ENCODE results near the gene INTS2.

INTS2 gene

GRCh38 chr17:61884864-61885263 lies 42.9 kb downstream of the INTS2 start:
- H3K36me3 ChIP-seq (ENCODE audit: low read length), result peaks cover 9% of the 10 kb centered on the region; the same call in 1 of the 2 replicates
- no peak overlapping the region for H3K27ac ChIP-seq (ENCODE audit: low read depth, low read length)
- H3K9ac ChIP-seq (ENCODE audit: low read length), result no peak overlapping the region
- H3F3A ChIP-seq (ENCODE audit: insufficient read depth), result no peaks in the 10 kb centered on the region
- H3K9me3 ChIP-seq (ENCODE audit: insufficient read depth, low read length), result no peaks in the 10 kb centered on the region
- no peak overlapping the region for H3K4me2 ChIP-seq (ENCODE audit: low read depth, low read length, poor library complexity, severe bottlenecking)
- H4K20me1 ChIP-seq (ENCODE audit: low read depth, low read length), result no peaks in the 10 kb centered on the region
- no peak for TF ChIP-seq CTCF (IDR thresholded peaks at IDR 0.05; ENCODE audit: insufficient read depth, low read length, poor library complexity, severe bottlenecking)
- TF ChIP-seq EZH2phosphoT487 (conservative IDR thresholded peaks at IDR 0.05; ENCODE audit: low read length), result no peak
- H2AFZ ChIP-seq (ENCODE audit: low read depth, low read length, severe bottlenecking), result no peak overlapping the region
- no peaks in the 10 kb centered on the region for H3K9me2 ChIP-seq (replicated peaks; ENCODE audit: insufficient read depth, low read length)
- no peaks in the 10 kb centered on the region for H3K27me3 ChIP-seq (ENCODE audit: low read length)
- no peaks in the 10 kb centered on the region for H3K79me2 ChIP-seq (ENCODE audit: insufficient read depth, low read length)
- no peak overlapping the region for H3K4me3 ChIP-seq (ENCODE audit: insufficient read depth, low read length, poor library complexity, severe bottlenecking)

GRCh38 chr17:61880589-61881102 lies 47.1 kb downstream of the INTS2 start:
- no peak overlapping the region for H3K27ac ChIP-seq (ENCODE audit: low read depth, low read length)
- H3K9ac ChIP-seq (ENCODE audit: low read length), result no peak overlapping the region
- H4K20me1 ChIP-seq (ENCODE audit: low read depth, low read length), result no peaks in the 10 kb centered on the region
- H3K9me2 ChIP-seq (replicated peaks; ENCODE audit: insufficient read depth, low read length), result no peaks in the 10 kb centered on the region
- H3K4me3 ChIP-seq (ENCODE audit: insufficient read depth, low read length, poor library complexity, severe bottlenecking), result no peak overlapping the region
- TF ChIP-seq EZH2phosphoT487 (conservative IDR thresholded peaks at IDR 0.05; ENCODE audit: low read length) (no peak), CTCF (IDR thresholded peaks at IDR 0.05; ENCODE audit: insufficient read depth, low read length, poor library complexity, severe bottlenecking) (no peak)
- no peaks in the 10 kb centered on the region; the same call in 1 of the 2 replicates for H3F3A ChIP-seq (ENCODE audit: insufficient read depth)
- H3K27me3 ChIP-seq (ENCODE audit: low read length), result no peaks in the 10 kb centered on the region
- H3K36me3 ChIP-seq (ENCODE audit: low read length), result peaks cover 10% of the 10 kb centered on the region; the same call in 1 of the 2 replicates
- H3K79me2 ChIP-seq (ENCODE audit: insufficient read depth, low read length), result no peaks in the 10 kb centered on the region
- H3K9me3 ChIP-seq (ENCODE audit: insufficient read depth, low read length), result no peaks in the 10 kb centered on the region
- H2AFZ ChIP-seq (ENCODE audit: low read depth, low read length, severe bottlenecking), result no peak overlapping the region
- H3K4me2 ChIP-seq (ENCODE audit: low read depth, low read length, poor library complexity, severe bottlenecking), result no peak overlapping the region

GRCh38 chr17:61878984-61879612 lies 48.7 kb downstream of the INTS2 start:
- Histone ChIP-seq H3K27ac (ENCODE audit: low read depth, low read length) (no peak overlapping the region), H4K20me1 (ENCODE audit: low read depth, low read length) (no peaks in the 10 kb centered on the region), H3F3A (ENCODE audit: insufficient read depth) (no peaks in the 10 kb centered on the region; the same call in 1 of the 2 replicates), H3K4me2 (ENCODE audit: low read depth, low read length, poor library complexity, severe bottlenecking) (no peak overlapping the region), H3K4me3 (ENCODE audit: insufficient read depth, low read length, poor library complexity, severe bottlenecking) (no peak overlapping the region), H3K9me2 (replicated peaks; ENCODE audit: insufficient read depth, low read length) (no peaks in the 10 kb centered on the region), H3K9ac (ENCODE audit: low read length) (no peak overlapping the region), H3K79me2 (ENCODE audit: insufficient read depth, low read length) (no peaks in the 10 kb centered on the region), H2AFZ (ENCODE audit: low read depth, low read length, severe bottlenecking) (no peak overlapping the region), H3K36me3 (ENCODE audit: low read length) (peaks cover 14% of the 10 kb centered on the region; the same call in 1 of the 2 replicates), H3K27me3 (ENCODE audit: low read length) (no peaks in the 10 kb centered on the region), H3K9me3 (ENCODE audit: insufficient read depth, low read length) (no peaks in the 10 kb centered on the region)
- no peak for TF ChIP-seq CTCF (IDR thresholded peaks at IDR 0.05; ENCODE audit: insufficient read depth, low read length, poor library complexity, severe bottlenecking)
- TF ChIP-seq EZH2phosphoT487 (conservative IDR thresholded peaks at IDR 0.05; ENCODE audit: low read length), result no peak
